Stimulated activated memory B cell treated with anti-CD40 and anti-IgM and Interleukin-4, amounts not matched to agents 10 μg/mL and 1 μg/mL and 100 μg/mL, for 72 hours (primary cell): ENCODE data around the gene MYO5B.

ENCODE experiments used
- ATAC-seq: fragments of 150-1000 bp; cut with Tn5 transposase; 2 replicates; pipeline ENCODE4 v1.10.0; 2021
- H3K27ac Mint-ChIP-seq: one replicate; pipeline ENCODE4 v1.8.0; 2022; ENCODE audit warnings: mild to moderate bottlenecking, mixed read lengths
- H3K27me3 Mint-ChIP-seq: one replicate; pipeline ENCODE4 v1.8.0; 2022; ENCODE audit warnings: mixed read lengths
- H3K36me3 Mint-ChIP-seq: one replicate; pipeline ENCODE4 v1.8.0; 2022; ENCODE audit warnings: mixed read lengths
- H3K4me1 Mint-ChIP-seq: one replicate; pipeline ENCODE4 v1.8.0; 2022; ENCODE audit warnings: mixed read lengths
- H3K4me3 Mint-ChIP-seq: one replicate; pipeline ENCODE4 v1.8.0; 2022; ENCODE audit warnings: mild to moderate bottlenecking, moderate library complexity, mixed read lengths
- H3K9me3 Mint-ChIP-seq: one replicate; pipeline ENCODE4 v1.8.0; 2022; ENCODE audit warnings: mixed read lengths

The MYO5B gene

DNA sequence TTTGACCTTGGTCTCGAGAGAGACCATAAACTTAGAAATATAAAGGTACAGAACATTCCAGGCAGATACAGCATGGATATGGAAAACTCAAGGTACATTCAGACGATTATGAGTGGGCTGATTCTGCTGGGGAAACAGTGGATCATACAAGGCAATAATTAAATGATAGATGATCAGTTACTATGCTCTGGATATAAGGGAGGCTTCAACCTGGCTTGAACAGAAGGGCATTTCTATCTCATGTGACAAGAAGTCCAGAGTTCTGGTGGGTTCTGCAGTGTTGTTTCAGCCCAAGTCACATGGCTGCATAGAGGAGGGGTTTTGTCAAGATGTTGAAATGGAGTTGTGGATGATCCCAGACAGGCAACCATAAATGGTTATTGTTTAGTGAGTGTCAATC lies 23.5 kb downstream of the MYO5B start:
- Mint-ChIP-seq H3K36me3 (no peaks in the 10 kb centered on the region), H3K4me1 (no peaks in the 10 kb centered on the region), H3K4me3 (no peak overlapping the region), H3K9me3 (no peaks in the 10 kb centered on the region), H3K27ac (no peak overlapping the region), H3K27me3 (peaks cover 41% of the 10 kb centered on the region)
- ATAC-seq, result no peak

DNA sequence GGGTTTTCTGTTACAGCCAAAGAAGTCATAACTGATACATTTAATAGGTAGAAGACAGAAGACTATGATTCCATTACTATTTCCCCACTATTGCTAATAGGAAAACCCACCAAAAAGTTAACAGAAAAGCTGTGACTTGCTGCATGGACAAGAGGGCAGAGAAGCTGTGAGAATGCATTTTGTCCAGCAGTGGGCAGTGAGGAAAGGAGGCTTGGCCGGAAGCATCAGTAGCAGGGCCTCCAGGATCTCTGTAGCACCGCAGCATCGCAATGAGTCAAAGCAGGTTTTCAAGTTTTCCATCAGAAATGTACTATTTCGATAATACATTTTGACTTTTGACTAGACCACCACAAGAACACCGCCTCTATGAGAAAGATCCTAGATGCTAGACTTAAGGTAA lies 24.9 kb downstream of the MYO5B start:
- Mint-ChIP-seq H3K27me3 (peaks cover 41% of the 10 kb centered on the region), H3K9me3 (no peaks in the 10 kb centered on the region), H3K27ac (no peak overlapping the region), H3K4me1 (no peaks in the 10 kb centered on the region), H3K36me3 (no peaks in the 10 kb centered on the region), H3K4me3 (no peak overlapping the region)
- ATAC-seq, result no peak

DNA sequence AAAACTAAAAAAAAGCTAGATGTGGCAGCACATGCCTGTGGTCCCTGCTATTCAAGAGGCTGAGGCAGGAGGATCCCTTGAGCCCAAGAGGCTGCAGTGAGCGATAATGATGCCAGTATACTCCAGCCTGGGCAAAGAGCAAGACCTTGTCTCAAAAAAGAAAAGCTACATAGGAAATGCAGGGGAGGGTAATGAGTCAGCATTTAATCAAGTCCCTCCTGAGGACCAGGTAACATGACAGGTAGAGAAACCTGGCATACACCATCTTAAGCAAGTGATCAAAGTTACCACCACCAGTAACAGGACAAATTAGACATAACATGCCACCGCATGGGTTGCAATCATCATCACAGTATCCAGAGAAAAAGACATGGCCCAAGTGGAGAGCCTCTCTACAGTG lies 25.8 kb downstream of the MYO5B start:
- H3K4me1 Mint-ChIP-seq, result no peaks in the 10 kb centered on the region
- H3K36me3 Mint-ChIP-seq, result no peaks in the 10 kb centered on the region
- H3K9me3 Mint-ChIP-seq, result no peaks in the 10 kb centered on the region

GRCh38 chr18:50167966-50168365 lies 27.0 kb downstream of the MYO5B start:
- H3K27me3 Mint-ChIP-seq, result peaks cover 48% of the 10 kb centered on the region
- H3K4me3 Mint-ChIP-seq, result no peak overlapping the region
- no peak for ATAC-seq
- no peaks in the 10 kb centered on the region for H3K9me3 Mint-ChIP-seq
- H3K4me1 Mint-ChIP-seq, result no peaks in the 10 kb centered on the region
- H3K27ac Mint-ChIP-seq, result no peak overlapping the region
- no peaks in the 10 kb centered on the region for H3K36me3 Mint-ChIP-seq

More for the DNA sequence above, 25.8 kb downstream of the MYO5B start:
- ATAC-seq, result no peak
- H3K27ac Mint-ChIP-seq, result no peak overlapping the region
- peaks cover 41% of the 10 kb centered on the region for H3K27me3 Mint-ChIP-seq
- H3K4me3 Mint-ChIP-seq, result no peak overlapping the region

- no peaks in the 10 kb centered on the region for H3K4me1 Mint-ChIP-seq
- H3K4me3 Mint-ChIP-seq, result no peak overlapping the region
- no peak for ATAC-seq
- no peaks in the 10 kb centered on the region for H3K9me3 Mint-ChIP-seq
- H3K36me3 Mint-ChIP-seq, result no peaks in the 10 kb centered on the region
- no peak overlapping the region for H3K27ac Mint-ChIP-seq
- H3K27me3 Mint-ChIP-seq, result peaks cover 44% of the 10 kb centered on the region
Observed at GRCh38 chr18:50166901-50167300, 28.0 kb downstream of the MYO5B start.

DNA sequence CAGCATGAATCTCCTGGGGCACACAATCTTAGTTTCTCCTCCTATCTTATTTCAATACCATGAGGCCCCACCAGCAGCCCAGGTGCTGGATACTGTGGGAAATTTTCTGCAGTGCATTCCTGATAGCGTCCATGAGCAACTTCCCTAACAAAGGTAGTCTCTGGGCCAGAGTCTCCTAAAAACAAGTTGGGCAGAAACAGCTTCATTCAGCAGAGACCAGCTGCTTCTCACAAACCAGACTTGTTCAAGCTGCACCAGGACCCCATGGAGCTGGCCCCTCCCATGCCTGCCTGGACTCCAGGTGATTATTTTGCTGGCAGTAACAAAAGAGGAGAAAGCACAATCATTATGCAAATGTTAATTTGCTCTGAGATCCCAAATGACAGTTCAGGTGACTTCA lies 31.4 kb downstream of the MYO5B start:
- no peak for ATAC-seq
- H3K4me1 Mint-ChIP-seq, result no peaks in the 10 kb centered on the region
- H3K9me3 Mint-ChIP-seq, result no peaks in the 10 kb centered on the region
- no peak overlapping the region for H3K4me3 Mint-ChIP-seq
- H3K27ac Mint-ChIP-seq, result no peak overlapping the region
- H3K36me3 Mint-ChIP-seq, result no peaks in the 10 kb centered on the region
- H3K27me3 Mint-ChIP-seq, result peaks cover 48% of the 10 kb centered on the region

DNA sequence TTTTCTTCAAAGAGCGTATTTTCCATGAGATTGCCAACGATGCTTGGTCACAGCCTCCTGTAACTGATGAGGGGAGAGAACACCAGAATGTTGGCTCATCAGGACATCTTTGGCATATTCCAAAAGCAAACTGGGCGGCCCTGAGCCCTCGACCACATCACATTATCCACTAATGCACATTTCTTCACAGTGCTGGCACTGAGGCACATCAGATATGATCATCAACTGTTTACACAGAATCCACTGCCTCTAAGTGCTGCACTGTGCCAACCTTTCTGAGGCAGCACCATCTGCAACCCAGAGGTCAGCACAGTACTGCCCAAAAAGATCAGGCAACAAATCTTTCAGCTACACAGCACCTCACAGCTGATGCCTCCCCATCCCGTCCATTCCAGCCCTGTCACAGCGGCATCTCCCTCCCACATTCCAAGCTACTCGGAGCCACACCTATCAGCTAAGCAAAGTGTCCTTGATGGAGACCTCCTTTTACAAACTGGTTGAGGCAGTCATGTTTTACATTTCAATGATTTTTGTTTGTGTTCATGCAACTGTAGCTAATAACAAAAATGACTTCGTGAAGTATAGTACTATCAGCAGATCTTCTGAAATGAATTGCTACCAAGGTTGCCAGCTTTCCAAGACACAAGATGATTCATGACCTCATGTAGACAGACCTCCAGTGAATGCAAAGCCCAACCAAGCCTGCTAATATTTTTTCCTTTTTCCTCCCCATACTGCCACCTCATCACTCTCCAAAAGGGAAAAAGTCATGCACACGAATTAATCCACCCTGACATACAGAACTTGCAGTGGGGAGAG lies 32.3 kb downstream of the MYO5B start:
- Mint-ChIP-seq H3K27ac (no peak overlapping the region), H3K9me3 (no peaks in the 10 kb centered on the region), H3K4me3 (no peak overlapping the region), H3K36me3 (no peaks in the 10 kb centered on the region), H3K4me1 (no peaks in the 10 kb centered on the region), H3K27me3 (peaks cover 49% of the 10 kb centered on the region)
- ATAC-seq, result no peak

DNA sequence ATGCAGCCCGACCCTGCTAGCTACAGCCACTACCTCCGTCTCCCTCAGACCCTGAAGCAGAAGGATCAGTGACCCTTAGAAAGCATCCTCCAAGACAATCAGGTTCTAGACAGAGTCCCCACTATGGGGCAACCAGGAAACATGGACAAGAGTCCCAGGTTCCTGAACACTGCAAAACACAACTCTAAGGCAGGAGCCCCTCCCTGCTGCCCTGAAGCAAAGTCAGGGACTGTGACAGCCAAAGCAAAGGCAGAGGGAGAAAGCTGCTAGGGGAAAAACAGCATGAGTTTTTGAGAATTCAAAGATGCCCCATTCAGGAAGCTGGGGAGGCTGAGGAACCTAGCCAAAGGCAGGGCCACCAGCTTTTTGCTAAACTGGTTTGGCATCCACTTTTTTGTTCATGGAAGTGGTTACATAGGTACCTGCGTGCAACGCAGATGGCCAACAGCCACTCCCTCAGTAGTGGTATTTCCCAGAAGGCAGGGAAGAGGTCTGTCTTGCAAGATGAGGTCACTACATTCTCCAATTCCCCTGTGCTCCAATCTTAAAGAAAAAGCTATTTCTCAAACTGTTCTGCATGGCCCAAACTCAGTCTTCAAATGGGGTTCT lies 33.2 kb downstream of the MYO5B start:
- no peaks in the 10 kb centered on the region for H3K36me3 Mint-ChIP-seq
- H3K4me3 Mint-ChIP-seq, result no peak overlapping the region
- ATAC-seq, result no peak
- no peaks in the 10 kb centered on the region for H3K9me3 Mint-ChIP-seq
- H3K27ac Mint-ChIP-seq, result no peak overlapping the region
- H3K4me1 Mint-ChIP-seq, result no peaks in the 10 kb centered on the region
- peaks cover 49% of the 10 kb centered on the region for H3K27me3 Mint-ChIP-seq

- peaks cover 49% of the 10 kb centered on the region for H3K27me3 Mint-ChIP-seq
- H3K9me3 Mint-ChIP-seq, result no peaks in the 10 kb centered on the region
- ATAC-seq, result no peak
Observed at GRCh38 chr18:50159654-50160046, 35.3 kb downstream of the MYO5B start.

DNA sequence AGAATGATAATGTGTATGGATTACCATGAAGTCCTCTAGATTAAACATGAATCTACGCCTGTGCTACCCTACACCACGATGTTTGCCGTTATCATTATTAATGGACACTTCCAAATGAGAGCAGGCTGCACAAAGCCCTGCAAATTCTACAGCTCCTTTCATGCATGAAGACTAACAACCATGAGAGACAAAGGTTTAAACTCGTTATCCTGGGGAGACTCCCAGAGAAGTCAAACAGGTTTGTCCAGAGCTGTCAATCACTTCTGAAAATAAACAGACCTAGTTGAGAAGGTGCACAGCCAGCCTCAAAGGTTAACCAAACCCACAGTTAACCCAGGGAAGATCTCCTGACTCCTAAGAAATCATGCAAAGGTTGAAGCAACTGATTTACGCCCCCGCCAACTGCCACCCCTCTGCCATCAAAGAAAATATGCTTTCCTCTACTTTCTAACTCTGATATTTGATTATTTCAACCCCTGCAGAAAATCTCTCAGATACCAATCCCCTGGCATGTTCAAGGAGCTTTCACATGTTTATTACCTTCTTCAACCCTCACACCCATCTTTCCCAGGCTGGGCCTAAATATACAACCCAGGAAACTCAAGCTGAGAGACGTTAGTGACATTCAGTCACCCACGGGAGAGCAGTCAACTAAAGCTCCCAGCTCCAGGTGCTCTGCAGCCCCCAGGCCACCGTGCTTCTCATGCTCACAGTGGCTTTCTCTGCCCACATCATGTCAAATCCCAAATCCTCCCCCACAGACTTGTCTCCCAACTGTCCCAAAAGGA lies 35.9 kb downstream of the MYO5B start:
- Mint-ChIP-seq H3K9me3 (no peaks in the 10 kb centered on the region), H3K36me3 (no peaks in the 10 kb centered on the region), H3K4me3 (no peak overlapping the region), H3K27ac (no peak overlapping the region), H3K4me1 (no peaks in the 10 kb centered on the region), H3K27me3 (peaks cover 49% of the 10 kb centered on the region)
- ATAC-seq, result no peak

More at GRCh38 chr18:50159654-50160046, 35.3 kb downstream of the MYO5B start:
- Mint-ChIP-seq H3K27ac (no peak overlapping the region), H3K36me3 (no peaks in the 10 kb centered on the region), H3K4me3 (no peak overlapping the region), H3K4me1 (no peaks in the 10 kb centered on the region)

DNA sequence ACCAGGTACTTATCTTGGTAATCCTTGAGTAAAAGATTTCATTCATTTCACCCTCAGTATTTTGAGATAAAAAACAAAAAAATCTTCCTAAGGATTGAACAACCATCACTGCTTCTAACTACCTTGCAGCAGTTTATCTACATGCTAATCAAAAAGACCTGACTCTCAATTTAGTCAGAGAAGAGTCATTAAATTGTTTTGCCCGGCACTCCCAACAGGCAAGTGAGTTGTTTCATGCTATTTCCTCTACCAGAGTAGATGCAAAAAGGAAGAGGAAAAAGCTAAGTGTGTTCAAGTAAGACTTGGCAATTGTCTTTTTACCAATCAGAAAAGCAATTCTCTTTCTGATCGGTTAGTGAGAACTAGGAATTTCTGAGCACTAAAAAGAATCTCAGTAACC lies 39.5 kb downstream of the MYO5B start:
- Mint-ChIP-seq H3K27me3 (peaks cover 22% of the 10 kb centered on the region), H3K4me3 (no peak overlapping the region), H3K4me1 (no peaks in the 10 kb centered on the region), H3K27ac (no peak overlapping the region), H3K9me3 (no peaks in the 10 kb centered on the region), H3K36me3 (no peaks in the 10 kb centered on the region)
- ATAC-seq, result no peak

- ATAC-seq, result no peak
- H3K27me3 Mint-ChIP-seq, result peaks cover 15% of the 10 kb centered on the region
Observed at GRCh38 chr18:50154420-50154819, 40.5 kb downstream of the MYO5B start.

GRCh38 chr18:50152900-50153299 lies 42.0 kb downstream of the MYO5B start:
- no peak for ATAC-seq
- H3K4me3 Mint-ChIP-seq, result no peak overlapping the region
- peaks cover 9% of the 10 kb centered on the region for H3K27me3 Mint-ChIP-seq
- no peaks in the 10 kb centered on the region for H3K36me3 Mint-ChIP-seq
- no peak overlapping the region for H3K27ac Mint-ChIP-seq
- H3K9me3 Mint-ChIP-seq, result no peaks in the 10 kb centered on the region
- no peaks in the 10 kb centered on the region for H3K4me1 Mint-ChIP-seq

More at GRCh38 chr18:50154420-50154819, 40.5 kb downstream of the MYO5B start:
- H3K4me3 Mint-ChIP-seq, result no peak overlapping the region
- H3K36me3 Mint-ChIP-seq, result no peaks in the 10 kb centered on the region
- no peak overlapping the region for H3K27ac Mint-ChIP-seq
- H3K9me3 Mint-ChIP-seq, result no peaks in the 10 kb centered on the region
- H3K4me1 Mint-ChIP-seq, result no peaks in the 10 kb centered on the region

DNA sequence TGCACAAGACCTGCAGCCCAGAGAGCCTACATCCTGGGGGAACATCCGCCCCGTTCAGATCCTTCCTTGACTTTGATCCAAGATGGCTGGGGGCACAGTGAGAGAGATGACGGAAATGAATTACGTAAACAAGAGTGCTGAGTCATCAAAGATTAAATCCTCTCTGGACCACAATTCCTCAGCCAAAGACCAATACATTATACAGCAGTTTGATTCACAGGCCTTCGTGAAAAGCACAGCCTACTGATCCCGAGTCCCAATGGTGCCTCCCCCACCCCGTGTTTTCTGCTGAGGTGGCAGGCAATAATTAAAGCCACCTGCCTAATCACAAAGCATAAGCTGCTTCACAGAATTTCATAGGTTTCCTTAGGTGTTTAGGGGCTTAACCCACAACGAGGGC lies 43.0 kb downstream of the MYO5B start:
- ATAC-seq, result no peak

GRCh38 chr18:50144540-50144939 lies 50.4 kb downstream of the MYO5B start:
- Mint-ChIP-seq H3K9me3 (peaks cover 2% of the 10 kb centered on the region), H3K4me1 (no peaks in the 10 kb centered on the region), H3K27me3 (peaks cover 34% of the 10 kb centered on the region), H3K4me3 (no peak overlapping the region), H3K27ac (no peak overlapping the region), H3K36me3 (no peaks in the 10 kb centered on the region)
- ATAC-seq, result no peak

More for the DNA sequence above, 43.0 kb downstream of the MYO5B start:
- Mint-ChIP-seq H3K4me1 (no peaks in the 10 kb centered on the region), H3K36me3 (no peaks in the 10 kb centered on the region), H3K27ac (no peak overlapping the region), H3K9me3 (peaks cover 2% of the 10 kb centered on the region), H3K4me3 (no peak overlapping the region), H3K27me3 (peaks cover 10% of the 10 kb centered on the region)
